Stimulated activated CD8-positive, alpha-beta memory T cell treated with anti-CD3 and anti-CD28 coated beads, Interleukin-2, amount 100 ng/mL, for 48 hours (primary cell): ENCODE results near the gene CXCL8.

ENCODE experiments used
- DNase-seq, 2 donors: peaks; one replicate each; pipeline ENCODE4 v3.0.0-alpha.2; 2020; ENCODE audit warnings: low read depth in 2 of 2

The CXCL8 gene

DNA sequence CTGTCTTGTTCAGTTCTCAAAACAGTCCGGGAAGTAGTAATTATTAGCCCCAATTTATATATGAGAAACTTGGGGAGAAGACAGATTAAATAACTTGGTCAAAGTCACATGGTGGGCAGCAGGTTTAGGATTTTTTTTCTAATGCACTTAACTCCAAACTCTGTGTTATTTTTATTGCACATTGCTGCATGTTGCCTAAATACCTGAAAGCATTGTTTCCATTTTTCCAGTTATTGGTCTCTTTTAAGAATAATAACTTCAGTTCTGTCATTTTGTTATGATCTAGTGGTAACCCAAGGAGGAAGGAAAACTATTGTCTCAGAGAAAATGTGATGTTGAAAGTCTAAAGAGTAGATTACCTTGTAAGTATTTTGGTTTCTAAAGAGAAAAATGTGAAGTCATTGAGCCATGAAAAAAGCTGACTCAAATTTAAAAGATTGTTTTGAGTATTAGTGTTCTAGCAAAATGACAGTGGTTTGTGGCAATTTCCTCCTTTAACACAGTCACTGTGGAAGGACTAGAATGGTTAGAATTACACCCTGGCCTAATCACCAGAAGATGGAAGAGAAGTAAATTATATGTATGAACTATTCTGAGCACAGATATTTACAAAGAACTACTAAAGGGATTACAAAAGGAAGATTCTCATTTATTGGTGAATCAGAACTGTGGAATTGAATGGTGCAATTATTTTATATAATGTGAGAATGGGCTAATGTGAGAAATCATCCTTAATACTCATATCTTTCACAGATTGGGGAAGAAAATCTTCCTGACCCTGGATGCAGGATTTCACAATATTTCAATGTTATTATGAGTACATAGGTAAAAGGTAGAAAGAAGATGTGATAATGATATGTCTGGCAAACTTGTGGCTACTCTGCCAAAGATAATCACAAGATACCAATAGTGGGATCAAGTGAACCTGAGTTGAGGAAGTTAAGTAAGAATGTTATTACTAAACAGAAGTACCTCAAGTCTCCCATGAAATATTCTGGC, 21.7 kb upstream of the CXCL8 start:
- no peak for DNase-seq

DNA sequence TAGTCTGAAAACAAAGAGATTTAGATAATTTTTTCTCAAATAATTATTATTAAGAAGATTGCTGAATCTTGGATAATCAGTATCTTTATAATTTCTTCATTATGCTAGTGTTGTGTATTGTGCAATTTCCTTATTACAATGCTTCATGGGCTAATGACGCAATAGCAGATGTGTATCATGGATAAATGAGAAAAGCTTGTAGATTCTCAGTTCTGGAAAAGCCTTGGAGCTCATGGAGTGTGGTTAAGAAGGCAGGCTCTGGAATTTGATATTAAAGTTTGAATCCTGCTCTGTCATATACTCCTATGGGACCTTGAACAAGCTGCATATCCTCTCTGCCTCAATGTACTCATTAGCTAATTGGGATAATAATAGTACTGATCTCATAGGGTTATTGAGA, 18.9 kb upstream of the CXCL8 start:
- DNase-seq: no peak

DNA sequence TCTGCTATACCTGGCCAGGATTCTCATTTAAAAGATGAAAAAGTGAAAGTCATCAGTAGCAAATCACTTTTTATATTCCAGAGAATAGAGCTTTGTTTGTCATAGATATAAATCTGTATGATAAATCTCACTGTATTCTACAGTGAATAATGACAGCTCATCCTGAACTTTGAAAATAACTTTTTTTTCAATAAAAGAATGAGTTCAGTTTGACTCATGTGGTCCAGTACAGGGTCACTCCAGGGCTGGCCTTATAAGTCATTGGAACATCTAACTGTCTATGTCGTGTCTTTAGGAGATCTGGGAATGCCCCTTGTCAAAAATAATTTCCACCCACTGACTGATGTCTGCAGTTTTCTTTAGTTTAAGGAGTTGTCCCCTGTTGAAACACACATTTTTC, 18.5 kb upstream of the CXCL8 start:
- no peak for DNase-seq

DNA sequence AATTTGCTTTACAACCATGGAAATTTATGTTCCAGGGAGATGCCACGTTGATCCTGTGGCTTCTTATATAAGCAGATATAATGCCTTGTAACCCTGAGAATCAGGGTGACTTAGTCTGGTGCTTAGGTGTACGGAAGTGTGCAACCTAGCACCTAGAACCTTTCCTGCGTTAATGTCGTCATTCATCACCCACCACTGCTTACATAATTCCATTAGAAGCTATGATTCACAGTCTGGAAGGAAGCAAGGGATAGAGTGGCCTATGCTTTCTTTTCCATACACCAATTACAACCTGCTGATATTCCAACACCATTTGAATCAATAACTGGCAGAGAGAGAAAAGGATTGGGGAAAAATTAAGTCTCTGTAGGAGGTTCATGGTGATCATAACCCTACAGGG, 17.3 kb upstream of the CXCL8 start:
- no peak for DNase-seq

DNA sequence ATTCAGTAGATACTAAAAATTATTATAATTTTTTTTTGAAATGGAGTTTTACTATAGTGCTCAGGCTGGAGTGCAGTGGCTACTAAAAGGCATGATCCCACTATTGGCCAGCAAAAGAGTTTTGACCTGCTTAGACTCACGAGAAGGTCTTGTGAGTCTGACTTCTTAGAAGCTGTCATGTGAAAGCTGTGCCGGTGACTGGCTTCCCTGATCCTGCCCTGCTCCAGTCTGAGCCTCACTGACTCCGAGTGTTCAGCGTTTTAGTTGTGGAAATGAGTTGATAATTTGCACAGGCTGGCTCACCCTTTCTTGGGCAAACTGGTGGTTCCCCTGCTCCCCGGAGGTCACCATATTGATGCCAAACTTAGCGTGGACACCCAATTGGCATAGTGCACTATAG, 16.4 kb upstream of the CXCL8 start:
- no peak for DNase-seq

DNA sequence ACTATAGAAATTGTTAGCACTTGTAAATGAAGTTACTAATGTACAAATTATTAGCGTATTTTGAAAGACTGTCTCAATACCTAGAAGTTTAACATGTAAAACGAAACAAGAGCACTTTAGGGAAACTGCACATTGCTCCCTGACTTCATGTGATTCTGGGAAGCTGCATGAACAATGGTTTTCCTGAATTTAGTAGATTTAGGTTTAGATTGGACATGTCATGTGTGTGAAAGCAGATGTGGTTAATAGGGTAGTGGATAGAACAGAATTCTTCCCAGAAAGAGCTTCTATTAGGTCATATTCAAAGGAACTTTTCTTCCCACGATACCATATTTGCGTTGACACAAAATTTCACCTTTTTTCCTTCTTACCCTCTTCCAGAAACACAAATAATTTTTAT, 14.9 kb upstream of the CXCL8 start:
- no peak for DNase-seq

DNA sequence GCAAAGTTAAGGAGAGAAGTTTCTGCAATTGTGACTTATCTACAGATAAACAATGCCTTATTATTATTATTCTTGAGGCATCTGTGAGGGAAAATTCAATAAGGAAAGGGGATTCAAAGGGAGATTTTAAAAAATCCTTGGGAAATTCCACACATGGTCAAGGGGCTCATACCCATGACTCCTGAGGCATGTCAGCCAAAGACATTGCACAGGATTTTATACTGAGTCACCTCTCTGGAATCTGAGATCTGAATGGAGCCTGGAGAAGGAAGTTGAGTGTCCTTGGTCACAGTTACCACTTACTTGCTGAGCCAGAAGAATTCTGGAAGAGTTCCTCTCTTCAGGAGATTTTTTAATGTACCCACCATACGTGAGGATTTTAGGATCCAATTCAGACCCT, 14.4 kb upstream of the CXCL8 start:
- DNase-seq: no peak

DNA sequence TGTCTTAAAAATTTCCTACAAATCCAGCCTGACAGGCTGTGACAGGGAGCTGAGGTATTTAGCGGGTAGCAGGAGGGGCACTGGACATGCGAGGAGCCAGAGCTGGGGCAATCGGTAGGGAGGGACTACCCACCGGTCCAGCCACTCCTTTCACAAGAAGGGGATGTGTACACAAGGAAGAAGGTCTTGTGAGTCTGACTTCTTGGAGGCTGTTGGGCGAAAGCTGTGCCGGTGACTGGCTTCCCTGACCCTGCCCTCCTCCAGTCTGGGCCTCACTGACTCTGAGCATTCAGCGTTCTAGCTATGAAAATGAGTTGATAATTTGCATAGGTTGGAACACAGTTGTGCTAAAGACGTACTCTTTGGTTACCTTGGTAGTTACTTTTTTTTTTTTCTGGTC, 12.7 kb upstream of the CXCL8 start:
- DNase-seq: no peak

DNA sequence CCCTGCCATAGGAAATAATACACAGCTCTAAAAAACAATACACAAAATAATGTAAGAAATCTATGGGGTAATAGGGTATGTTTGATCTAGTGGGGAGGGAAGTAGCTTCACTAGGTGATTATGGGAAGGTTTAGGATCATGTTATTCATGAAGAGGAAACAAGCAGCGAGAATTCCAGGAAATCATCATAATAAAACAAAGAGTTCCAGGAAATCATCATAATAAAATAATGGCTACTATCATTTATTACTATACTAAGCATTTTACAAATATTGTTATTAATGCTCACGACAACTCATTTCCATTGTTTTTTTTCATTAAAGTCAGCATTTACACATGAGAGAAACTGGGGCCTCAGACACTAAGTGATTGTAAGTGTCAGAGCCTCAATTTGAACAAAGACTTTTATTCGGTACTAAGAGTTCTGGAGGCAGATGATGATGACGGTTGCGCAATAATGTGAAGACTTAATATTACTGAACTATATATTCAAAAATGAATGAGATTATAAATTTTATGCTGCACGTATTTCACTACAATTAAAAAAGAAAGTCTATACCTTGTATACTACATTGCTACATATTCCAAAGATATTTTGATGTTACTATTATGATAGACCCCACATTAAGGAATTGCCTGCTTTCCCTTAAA, 12.2 kb upstream of the CXCL8 start:
- DNase-seq: no peak

DNA sequence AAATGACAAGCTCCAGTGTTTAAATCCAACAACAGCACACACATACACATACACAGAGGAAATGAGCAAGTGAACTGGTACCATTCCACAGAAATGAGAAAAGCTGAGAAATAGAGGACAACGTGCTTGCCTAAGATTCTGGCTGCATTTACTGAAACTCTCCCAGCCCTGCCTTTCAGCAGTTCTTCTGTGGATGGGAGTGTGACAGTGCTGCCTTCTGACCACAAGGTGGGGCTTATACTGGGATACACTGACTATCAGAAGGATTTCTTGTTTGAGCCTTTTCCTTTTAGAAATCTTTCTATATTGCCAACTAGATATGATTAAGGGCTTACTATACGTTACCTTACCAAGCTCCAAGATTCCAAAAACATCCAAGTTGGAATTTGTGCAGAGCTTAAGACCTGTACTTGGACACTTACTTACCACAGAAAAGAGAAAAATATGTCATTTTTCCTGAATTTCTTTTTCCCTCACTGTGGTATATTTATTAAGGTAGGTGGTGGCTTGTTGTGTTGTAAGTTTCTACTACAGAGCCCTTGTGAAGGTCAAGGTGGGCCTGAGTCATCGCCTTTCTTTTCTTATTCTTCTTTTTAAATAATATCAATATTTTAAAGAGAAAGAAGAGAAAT, 10.7 kb upstream of the CXCL8 start:
- DNase-seq: no peak

DNA sequence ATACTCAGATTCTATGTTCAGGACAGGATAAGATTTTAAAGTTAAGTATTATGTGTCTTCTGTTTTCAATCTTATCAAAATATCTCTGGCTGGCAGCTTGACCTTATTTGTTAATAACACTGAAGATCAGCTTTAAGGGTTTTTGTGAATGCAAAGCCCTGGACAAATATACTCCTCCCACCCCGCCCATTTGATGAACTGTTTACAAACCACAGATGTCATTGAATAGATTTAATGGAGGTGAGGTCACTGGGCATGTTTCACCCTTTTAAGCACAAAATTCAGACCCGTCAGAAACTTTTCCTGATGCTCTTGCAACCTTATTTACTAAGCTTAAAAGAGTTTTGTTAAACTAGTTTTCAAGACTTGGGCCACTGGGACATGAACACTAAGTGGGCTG, 10.1 kb upstream of the CXCL8 start:
- DNase-seq: no peak

DNA sequence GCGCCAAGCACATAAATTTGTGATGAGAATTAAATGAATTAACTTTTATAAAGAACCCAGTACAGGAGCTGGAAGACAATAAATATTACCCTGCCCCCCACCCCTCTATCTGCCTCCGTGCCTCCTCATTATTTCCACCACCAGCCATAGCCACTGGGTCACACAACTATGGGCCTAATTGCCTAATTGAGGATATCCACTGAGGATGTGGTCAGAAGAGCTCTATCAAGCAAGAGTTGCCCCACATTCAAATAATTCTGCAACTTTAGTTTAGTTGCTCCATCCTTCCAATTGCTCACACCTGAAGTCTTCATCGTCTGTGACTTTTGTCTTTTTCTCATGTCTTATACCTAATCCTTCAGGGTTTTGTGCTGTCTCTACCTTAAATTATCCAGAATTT, 9.5 kb upstream of the CXCL8 start:
- DNase-seq: no peak

DNA sequence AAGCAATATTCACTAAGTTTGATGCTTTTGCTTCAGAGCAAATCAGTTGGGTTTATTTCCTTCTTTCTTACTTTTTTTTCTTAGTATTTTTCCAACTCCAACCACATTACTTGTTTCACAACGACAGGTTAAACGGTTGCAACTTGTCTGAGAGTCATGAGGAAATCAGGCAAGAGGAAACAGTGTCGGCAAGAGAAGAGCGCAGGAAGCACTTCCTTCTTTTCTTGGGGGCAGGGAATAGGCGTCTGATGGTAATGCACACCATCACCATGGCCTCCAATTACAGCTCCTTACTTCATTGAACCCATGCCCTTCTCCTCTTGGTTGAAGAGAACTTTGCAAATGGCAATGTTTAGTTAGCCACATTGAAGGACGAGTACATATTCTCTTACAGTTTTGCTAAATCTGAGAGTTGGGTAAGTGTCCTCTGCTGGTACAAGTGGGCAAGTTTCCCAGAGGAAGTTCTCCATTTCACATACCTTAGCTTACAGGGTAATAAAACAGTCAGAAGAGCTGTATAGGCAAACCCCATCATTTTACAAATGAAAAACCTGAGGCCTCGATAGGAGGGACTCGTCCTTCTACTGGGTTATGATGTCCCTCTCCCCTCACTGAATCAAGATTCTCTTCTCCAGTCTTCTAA, 8.3 kb upstream of the CXCL8 start:
- no peak for DNase-seq

DNA sequence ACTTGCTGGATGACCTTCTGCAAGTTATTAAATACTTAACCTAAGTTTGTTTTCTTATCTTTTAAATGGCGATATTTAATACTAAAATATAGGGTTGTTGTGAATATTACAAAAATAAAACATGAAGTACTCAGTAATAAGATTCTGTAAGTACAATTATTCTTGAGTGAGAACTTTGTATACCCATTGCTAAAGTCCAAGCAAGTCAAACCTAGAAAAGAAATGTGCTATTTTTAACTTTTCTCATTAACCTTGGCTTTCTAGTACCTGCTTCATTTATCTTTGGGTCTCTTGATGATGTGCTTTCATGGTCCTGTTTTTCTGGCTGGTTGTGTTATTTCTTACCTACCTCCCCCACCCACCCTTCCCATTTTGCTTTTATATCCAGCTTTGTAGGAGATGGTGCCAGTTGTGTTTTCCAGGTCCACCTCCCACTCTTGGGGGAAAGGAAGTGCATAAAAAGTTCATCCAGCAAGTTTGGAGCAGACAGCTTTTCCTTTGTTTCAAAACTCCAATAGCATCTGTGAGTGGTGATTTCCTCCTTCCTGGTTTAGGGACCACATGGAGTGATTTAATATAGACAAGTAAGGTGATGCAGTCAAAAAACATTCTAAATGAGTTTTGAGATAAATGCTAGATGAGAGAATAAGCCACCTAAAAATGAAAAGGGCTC, 7.5 kb upstream of the CXCL8 start:
- no peak for DNase-seq

DNA sequence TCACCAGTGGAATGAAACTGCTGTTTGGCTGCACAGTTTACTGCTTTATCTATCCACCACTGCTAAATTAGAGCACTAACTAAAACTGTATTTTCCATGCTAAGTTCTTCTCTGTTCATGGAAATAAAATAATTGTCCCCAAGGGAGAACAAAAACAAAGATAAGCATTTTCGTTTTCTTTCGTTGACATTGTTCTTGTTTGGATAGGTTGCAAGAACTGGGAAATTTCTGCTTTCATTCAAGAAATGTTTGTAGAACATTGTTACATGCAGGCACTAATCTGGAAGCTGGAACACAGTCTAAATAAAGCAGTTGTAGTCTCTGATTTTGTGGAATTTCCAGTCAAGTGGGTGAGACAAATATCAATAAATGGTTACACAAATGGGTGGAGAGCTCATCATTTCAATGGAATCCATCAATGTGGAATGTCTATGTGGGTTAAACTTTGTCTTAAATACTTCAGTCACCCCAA, 5.8 kb upstream of the CXCL8 start:
- DNase-seq: no peak

DNA sequence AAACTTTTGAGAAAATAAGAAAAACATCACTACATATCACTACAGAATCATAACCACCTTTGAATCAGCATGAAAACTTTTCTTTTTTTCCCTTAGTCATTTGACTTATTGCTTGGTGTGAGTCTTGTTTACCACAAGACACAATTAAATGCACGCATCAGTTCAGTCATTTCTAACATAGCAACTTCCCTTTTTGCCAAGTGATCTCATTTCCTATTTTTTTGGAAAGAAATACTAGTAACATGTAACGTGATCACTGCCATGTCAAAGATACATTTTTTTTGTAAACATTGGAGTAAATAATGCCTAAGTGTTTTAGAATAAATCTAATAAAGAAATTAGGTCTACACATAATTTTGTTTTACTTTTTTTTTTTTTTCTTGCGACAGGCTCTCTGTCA, 5.1 kb upstream of the CXCL8 start:
- no peak for DNase-seq

DNA sequence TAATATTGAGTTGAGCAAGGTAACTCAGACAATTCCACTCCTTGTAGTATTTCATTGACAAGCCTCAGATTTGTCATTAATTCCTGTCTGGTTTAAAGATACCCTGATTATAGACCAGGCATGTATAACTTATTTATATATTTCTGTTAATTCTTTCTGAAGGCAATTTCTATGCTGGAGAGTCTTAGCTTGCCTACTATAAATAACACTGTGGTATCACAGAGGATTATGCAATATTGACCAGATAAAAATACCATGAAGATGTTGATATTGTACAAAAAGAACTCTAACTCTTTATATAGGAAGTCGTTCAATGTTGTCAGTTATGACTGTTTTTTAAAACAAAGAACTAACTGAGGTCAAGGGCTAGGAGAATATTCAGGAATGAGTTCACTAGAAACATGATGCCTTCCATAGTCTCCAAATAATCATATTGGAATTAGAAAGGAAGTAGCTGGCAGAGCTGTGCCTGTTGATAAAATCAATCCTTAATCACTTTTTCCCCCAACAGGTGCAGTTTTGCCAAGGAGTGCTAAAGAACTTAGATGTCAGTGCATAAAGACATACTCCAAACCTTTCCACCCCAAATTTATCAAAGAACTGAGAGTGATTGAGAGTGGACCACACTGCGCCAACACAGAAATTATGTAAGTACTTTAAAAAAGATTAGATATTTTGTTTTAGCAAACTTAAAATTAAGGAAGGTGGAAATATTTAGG, 821 bp downstream of the CXCL8 start:
- no peak for DNase-seq

DNA sequence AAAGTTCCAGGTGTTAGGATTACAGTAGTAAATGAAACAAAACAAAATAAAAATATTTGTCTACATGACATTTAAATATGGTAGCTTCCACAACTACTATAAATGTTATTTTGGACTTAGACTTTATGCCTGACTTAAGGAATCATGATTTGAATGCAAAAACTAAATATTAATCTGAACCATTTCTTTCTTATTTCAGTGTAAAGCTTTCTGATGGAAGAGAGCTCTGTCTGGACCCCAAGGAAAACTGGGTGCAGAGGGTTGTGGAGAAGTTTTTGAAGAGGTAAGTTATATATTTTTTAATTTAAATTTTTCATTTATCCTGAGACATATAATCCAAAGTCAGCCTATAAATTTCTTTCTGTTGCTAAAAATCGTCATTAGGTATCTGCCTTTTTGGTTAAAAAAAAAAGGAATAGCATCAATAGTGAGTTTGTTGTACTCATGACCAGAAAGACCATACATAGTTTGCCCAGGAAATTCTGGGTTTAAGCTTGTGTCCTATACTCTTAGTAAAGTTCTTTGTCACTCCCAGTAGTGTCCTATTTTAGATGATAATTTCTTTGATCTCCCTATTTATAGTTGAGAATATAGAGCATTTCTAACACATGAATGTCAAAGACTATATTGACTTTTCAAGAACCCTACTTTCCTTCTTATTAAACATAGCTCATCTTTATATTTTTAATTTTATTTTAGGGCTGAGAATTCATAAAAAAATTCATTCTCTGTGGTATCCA, 1.6 kb downstream of the CXCL8 start:
- DNase-seq: no peak

DNA sequence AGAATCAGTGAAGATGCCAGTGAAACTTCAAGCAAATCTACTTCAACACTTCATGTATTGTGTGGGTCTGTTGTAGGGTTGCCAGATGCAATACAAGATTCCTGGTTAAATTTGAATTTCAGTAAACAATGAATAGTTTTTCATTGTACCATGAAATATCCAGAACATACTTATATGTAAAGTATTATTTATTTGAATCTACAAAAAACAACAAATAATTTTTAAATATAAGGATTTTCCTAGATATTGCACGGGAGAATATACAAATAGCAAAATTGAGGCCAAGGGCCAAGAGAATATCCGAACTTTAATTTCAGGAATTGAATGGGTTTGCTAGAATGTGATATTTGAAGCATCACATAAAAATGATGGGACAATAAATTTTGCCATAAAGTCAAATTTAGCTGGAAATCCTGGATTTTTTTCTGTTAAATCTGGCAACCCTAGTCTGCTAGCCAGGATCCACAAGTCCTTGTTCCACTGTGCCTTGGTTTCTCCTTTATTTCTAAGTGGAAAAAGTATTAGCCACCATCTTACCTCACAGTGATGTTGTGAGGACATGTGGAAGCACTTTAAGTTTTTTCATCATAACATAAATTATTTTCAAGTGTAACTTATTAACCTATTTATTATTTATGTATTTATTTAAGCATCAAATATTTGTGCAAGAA, 2.3 kb downstream of the CXCL8 start:
- no peak for DNase-seq

DNA sequence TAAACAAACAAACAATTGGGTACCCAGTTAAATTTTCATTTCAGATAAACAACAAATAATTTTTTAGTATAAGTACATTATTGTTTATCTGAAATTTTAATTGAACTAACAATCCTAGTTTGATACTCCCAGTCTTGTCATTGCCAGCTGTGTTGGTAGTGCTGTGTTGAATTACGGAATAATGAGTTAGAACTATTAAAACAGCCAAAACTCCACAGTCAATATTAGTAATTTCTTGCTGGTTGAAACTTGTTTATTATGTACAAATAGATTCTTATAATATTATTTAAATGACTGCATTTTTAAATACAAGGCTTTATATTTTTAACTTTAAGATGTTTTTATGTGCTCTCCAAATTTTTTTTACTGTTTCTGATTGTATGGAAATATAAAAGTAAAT, 2.9 kb downstream of the CXCL8 start:
- DNase-seq: no peak
